ENCODE measurements around the gene WDFY4. TPM values are rescaled to one million over a fixed set of nuclear protein-coding genes. Genes with fewer than 3 reads are reported as not detected.

The WDFY4 gene
- total RNA-seq, 1 experiment from 2014 or later, result not detected

- Mint-ChIP-seq H3K27ac (no peak overlapping the region), H3K27me3 (ENCODE audit: low read depth) (peaks cover 2% of the 10 kb centered on the region)
- no peak overlapping the region for H2BK15ac ChIP-seq (ENCODE audit: low read depth, low read length)
These were observed 172.2 kb downstream of the WDFY4 start for GRCh38 chr10:48856855-48857254.

More at GRCh38 chr10:48856855-48857254, 172.2 kb downstream of the WDFY4 start:
- no peak overlapping the region for H3T11ph ChIP-seq (ENCODE audit: low read length)
- no peak overlapping the region for H2BK12ac ChIP-seq (ENCODE audit: insufficient read length, low read depth, low read length)
- H3K4me1 ChIP-seq (ENCODE audit: insufficient read depth, low read length), result no peaks in the 10 kb centered on the region
- no peak for TF ChIP-seq CTCF (conservative IDR thresholded peaks at IDR 0.05)
- no peak overlapping the region for H4K5ac ChIP-seq (ENCODE audit: insufficient read length, low read depth, low read length)
- no peak for DNase-seq
- peaks cover 0 to 3% (median 2%) of the 10 kb centered on the region in 3 experiments; a peak in 1 of 7 replicates for H3K36me3 Mint-ChIP-seq (ENCODE audit: insufficient read depth in 1 of 3, low read depth in 3 of 3)
- no peak overlapping the region for H3K18ac ChIP-seq (ENCODE audit: insufficient read length, low read depth, low read length)
- H3K27ac ChIP-seq (ENCODE audit: insufficient read length, low read depth, low read length), result no peak overlapping the region
- no peak overlapping the region for H2BK5ac ChIP-seq (ENCODE audit: insufficient read length, low read length)
- H3K23me2 ChIP-seq (ENCODE audit: insufficient read length, low read depth, low read length, poor library complexity, severe bottlenecking), result no peaks in the 10 kb centered on the region
- H3K9me3 ChIP-seq (ENCODE audit: control insufficient read depth, low read depth, low read length), result no peaks in the 10 kb centered on the region
- peaks cover 5 to 12% of the 10 kb centered on the region in 2 experiments for H3K9me3 Mint-ChIP-seq
- H3K4ac ChIP-seq (ENCODE audit: low read depth, low read length), result no peak overlapping the region
- no peak overlapping the region for H2BK20ac ChIP-seq (ENCODE audit: low read depth, low read length, poor library complexity, severe bottlenecking)
- no peak overlapping the region for H2AFZ ChIP-seq (ENCODE audit: low read length)
- no peaks in the 10 kb centered on the region for H3K27me3 ChIP-seq (ENCODE audit: insufficient read depth, low read length)
- no peak overlapping the region for H3K23ac ChIP-seq (ENCODE audit: insufficient read length, low read depth, low read length)
- H3K4me2 ChIP-seq (ENCODE audit: insufficient read depth, insufficient read length, low read length), result no peak overlapping the region
- no peaks in the 10 kb centered on the region for H3K79me2 ChIP-seq (ENCODE audit: insufficient read depth, low read length)
- H4K91ac ChIP-seq (ENCODE audit: insufficient read length, low read depth, low read length), result no peak overlapping the region
- no peak overlapping the region for H3K4me3 Mint-ChIP-seq
- H2AK5ac ChIP-seq (ENCODE audit: insufficient read length, low read length), result no peak overlapping the region
- no peak overlapping the region for H3K56ac ChIP-seq (ENCODE audit: insufficient read length, low read depth, low read length)
- H4K8ac ChIP-seq (replicated peaks; ENCODE audit: insufficient read length, low read depth, low read length), result no peak overlapping the region
- H3K14ac ChIP-seq (ENCODE audit: insufficient read depth, low read length), result no peak overlapping the region
- no peaks in the 10 kb centered on the region for H4K20me1 ChIP-seq (ENCODE audit: control insufficient read depth, insufficient read depth, insufficient read length)
- H3K9ac ChIP-seq (ENCODE audit: extremely low read depth, insufficient read length, low read length), result no peak overlapping the region
- H2BK120ac ChIP-seq (ENCODE audit: low read depth, low read length, poor library complexity, severe bottlenecking), result no peak overlapping the region
- no peaks in the 10 kb centered on the region for H3K4me1 Mint-ChIP-seq
- H3K79me1 ChIP-seq (ENCODE audit: insufficient read depth, low read depth, low read length, poor library complexity, severe bottlenecking), result no peaks in the 10 kb centered on the region

Data from H9 (cell line).